Mucosa of stomach (tissue), 1 donor: ENCODE data around the gene CDC25B.

Experiments
- H3K27me3 ChIP-seq: one replicate; pipeline ENCODE4 v1.7.0; 2013; ENCODE audit warnings: mild to moderate bottlenecking, low read length; ENCODE audit not compliant: control insufficient read depth, insufficient read depth
- H3K36me3 ChIP-seq: one replicate; pipeline ENCODE4 v1.7.0; 2013; ENCODE audit warnings: low read length; ENCODE audit not compliant: control insufficient read depth, insufficient read depth
- H3K4me1 ChIP-seq: one replicate; pipeline ENCODE4 v1.7.0; 2013; ENCODE audit warnings: mild to moderate bottlenecking, low read length; ENCODE audit not compliant: control insufficient read depth, insufficient read depth
- H3K4me3 ChIP-seq: one replicate; pipeline ENCODE4 v1.7.0; 2013; ENCODE audit warnings: low read length
- H3K9ac ChIP-seq: one replicate; pipeline ENCODE4 v1.7.0; 2013; ENCODE audit warnings: mild to moderate bottlenecking, low read length, moderate library complexity
- H3K9me3 ChIP-seq: one replicate; pipeline ENCODE4 v1.7.0; 2013; ENCODE audit warnings: mild to moderate bottlenecking, low read length, moderate library complexity; ENCODE audit not compliant: control insufficient read depth
- donor health status: Pancreatic carcinoma.

CDC25B gene

DNA sequence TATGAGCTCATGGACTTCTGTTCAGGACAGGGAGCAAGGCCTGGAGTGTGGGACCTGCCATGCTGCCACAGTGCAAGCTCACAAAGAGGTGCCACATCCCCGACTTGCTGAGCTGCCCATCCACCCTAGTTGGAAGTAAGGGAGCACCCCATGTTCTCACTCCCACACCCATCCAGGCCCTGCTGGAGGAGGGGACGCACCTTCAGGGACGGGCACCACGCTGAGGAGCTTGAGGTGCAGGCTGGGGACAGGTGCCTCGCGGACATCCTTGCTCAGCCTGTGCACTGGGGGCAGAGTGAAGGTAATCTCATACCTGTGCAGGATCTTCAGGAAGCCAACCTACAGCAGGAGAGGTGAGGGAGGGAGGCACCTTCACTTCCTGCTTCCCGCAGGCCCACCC lies 40.8 kb upstream of the CDC25B start:
- Histone ChIP-seq H3K4me1 (peaks cover 19% of the 10 kb centered on the region), H3K36me3 (no peaks in the 10 kb centered on the region), H3K9me3 (no peaks in the 10 kb centered on the region), H3K27me3 (peaks cover 9% of the 10 kb centered on the region), H3K9ac (no peak overlapping the region), H3K4me3 (no peak overlapping the region)

DNA sequence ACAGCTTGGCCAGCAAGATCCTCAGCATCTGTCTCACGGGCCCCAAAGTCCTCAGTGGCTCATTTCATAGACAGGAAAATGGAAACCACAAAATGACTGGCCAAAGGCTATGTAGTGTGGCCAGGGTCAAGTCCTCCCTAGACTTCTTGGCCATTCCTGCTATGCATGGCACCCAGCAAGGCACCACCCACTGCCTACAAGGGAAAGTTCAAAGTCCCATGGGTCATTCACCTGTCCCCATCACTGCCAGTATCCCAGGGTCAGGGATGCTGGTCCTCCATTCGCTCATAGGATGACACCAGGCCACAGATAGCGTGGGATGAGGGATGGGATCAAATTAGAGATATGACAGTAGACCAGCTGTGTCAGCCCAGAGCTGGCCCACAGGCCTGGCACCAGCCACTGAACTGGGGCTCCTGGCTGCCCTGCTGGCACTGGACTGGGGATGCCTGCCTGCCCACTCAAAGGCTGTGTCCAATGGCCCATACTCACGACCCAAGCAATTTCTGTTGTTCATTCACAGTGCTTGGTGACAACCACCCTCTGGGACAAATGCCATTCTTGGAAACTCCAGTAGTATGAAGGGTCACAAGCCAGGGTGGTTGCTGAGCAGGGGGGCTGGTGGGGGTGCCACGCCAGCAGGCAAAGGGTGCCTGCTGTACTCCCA lies 40.2 kb upstream of the CDC25B start:
- Histone ChIP-seq H3K36me3 (no peaks in the 10 kb centered on the region), H3K4me3 (no peak overlapping the region), H3K4me1 (peaks cover 17% of the 10 kb centered on the region)

DNA sequence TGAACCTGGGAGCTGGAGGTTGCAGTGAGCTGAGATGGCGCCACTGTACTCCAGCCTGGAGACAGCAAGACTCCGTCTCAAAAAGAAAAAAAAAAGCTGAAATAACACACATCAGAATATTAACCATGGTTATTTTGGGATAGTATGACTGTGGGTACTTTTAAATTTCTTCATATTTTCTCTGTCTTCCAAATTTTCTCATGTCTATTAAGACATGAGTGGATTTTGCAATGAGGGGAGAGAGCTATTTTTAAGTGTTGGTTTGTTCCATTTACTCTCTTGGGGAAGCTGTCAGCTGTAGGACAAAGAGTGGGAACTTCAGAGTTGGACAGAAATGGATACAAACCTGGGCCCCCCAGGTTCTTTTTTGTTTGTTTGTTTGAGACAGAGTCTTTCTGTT lies 38.8 kb upstream of the CDC25B start:
- Histone ChIP-seq H3K9me3 (no peaks in the 10 kb centered on the region), H3K27me3 (no peaks in the 10 kb centered on the region), H3K4me3 (no peak overlapping the region), H3K36me3 (no peaks in the 10 kb centered on the region), H3K9ac (no peak overlapping the region), H3K4me1 (peaks cover 8% of the 10 kb centered on the region)

More for the DNA sequence above, 40.2 kb upstream of the CDC25B start:
- peaks cover 2% of the 10 kb centered on the region for H3K27me3 ChIP-seq
- H3K9ac ChIP-seq: no peak overlapping the region
- H3K9me3 ChIP-seq: no peaks in the 10 kb centered on the region

DNA sequence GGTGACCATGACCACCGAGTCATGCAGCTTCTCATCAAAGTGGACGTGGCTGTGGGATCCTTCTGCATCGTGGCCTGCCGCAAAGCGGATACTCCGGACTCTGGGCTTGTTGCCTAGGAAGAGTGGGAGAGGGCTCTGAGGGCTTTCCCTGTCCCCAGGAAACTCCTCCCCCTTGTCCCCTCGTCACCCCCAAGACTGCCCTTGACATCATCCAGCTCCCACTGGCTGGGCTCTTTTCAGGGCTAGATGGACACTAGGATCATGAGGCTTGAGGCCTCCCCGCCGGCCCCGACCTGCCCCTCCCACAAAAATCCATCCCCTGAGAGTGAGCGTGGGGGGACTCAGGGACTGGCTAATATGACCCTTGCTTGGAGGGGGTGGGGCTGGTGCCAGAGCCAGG lies 37.5 kb upstream of the CDC25B start:
- H3K27me3 ChIP-seq: no peaks in the 10 kb centered on the region
- H3K4me1 ChIP-seq: peaks cover under 1% of the 10 kb centered on the region
- no peak overlapping the region for H3K4me3 ChIP-seq
- H3K9me3 ChIP-seq: no peaks in the 10 kb centered on the region
- H3K9ac ChIP-seq: no peak overlapping the region
- H3K36me3 ChIP-seq: no peaks in the 10 kb centered on the region

DNA sequence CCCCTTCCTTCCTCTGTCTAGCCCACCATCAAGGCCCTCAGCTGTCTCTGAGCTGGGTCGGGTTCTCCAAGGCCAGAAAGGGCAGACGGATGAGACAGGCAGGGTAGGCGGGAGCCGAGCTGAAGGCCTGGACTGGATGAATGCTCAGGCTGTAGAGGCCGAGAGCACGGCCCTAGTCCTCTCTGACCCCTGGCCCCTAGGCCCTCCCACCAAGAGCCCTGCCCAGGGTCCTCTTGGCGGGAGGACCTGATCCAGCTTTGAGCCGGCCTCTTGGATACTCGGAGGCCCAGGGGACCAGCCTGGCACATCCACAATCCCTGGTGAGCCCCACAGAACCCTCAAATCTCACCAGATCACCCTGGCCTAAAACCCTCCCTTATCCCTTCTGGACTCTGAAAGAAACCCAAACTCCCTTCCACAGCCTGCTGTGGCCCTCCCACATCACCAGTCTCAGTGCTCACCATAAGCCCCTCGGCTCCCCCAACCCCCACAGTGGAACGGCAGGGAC lies 36.7 kb upstream of the CDC25B start:
- H3K4me3 ChIP-seq: no peak overlapping the region
- H3K36me3 ChIP-seq: no peaks in the 10 kb centered on the region
- H3K9ac ChIP-seq: no peak overlapping the region
- H3K4me1 ChIP-seq: peaks cover 6% of the 10 kb centered on the region
- no peaks in the 10 kb centered on the region for H3K9me3 ChIP-seq
- H3K27me3 ChIP-seq: no peaks in the 10 kb centered on the region

DNA sequence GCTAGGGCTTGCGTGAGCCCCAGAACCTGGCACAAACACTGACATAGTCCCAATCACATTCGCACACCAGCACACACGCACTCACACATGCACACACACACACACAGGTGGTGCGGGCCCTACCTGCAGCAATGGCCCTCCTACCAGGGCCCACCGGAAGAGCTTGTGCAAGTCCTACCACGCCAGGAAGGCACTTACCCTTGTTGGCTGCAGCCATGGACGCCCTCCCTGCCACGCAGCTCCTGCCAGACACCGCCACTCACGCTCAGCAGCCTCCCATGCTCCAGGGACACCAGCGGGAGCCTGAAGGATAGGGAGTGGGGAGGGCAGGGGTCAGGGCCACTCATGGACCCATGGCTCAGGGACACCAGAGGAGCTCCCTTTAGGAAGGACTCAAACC lies 36.2 kb upstream of the CDC25B start:
- Histone ChIP-seq H3K36me3 (no peaks in the 10 kb centered on the region), H3K9ac (no peak overlapping the region), H3K4me3 (no peak overlapping the region), H3K27me3 (no peaks in the 10 kb centered on the region), H3K4me1 (peaks cover 6% of the 10 kb centered on the region), H3K9me3 (no peaks in the 10 kb centered on the region)

DNA sequence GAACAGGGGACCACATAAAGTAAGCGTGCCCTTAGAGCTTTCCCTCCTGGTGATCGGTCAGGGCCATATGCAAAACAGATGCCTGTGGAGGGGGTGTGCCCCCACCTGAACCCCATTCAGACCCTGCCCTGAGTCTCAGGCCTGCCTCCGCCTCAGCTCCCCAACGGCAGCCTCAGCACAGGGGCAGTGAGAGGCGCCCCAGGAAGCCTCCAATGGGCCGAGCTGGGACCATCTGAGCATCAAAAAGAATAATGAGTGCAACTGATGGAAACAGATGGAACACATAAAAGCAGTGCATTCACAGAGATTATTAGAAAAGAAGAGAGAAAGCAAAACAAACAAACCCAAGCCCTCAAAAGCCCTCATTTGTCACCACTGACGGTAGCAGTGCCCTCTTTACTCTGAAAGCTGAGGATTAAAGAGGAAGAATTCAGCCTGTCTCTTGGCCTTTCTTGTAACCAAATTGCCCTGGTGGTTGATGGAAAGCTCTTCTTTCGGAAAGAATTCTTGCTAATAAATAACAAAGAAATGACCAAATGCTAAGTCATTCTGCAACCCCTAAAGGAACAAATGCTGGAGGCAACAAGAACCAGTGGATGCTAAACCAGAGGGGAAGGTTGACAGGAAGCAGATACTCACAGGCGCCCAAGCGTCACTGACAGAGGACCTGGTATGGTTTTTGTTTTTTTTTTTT lies 35.3 kb upstream of the CDC25B start:
- Histone ChIP-seq H3K36me3 (no peaks in the 10 kb centered on the region), H3K9ac (no peak overlapping the region), H3K4me1 (peaks cover 6% of the 10 kb centered on the region), H3K27me3 (no peaks in the 10 kb centered on the region), H3K4me3 (no peak overlapping the region), H3K9me3 (no peaks in the 10 kb centered on the region)

DNA sequence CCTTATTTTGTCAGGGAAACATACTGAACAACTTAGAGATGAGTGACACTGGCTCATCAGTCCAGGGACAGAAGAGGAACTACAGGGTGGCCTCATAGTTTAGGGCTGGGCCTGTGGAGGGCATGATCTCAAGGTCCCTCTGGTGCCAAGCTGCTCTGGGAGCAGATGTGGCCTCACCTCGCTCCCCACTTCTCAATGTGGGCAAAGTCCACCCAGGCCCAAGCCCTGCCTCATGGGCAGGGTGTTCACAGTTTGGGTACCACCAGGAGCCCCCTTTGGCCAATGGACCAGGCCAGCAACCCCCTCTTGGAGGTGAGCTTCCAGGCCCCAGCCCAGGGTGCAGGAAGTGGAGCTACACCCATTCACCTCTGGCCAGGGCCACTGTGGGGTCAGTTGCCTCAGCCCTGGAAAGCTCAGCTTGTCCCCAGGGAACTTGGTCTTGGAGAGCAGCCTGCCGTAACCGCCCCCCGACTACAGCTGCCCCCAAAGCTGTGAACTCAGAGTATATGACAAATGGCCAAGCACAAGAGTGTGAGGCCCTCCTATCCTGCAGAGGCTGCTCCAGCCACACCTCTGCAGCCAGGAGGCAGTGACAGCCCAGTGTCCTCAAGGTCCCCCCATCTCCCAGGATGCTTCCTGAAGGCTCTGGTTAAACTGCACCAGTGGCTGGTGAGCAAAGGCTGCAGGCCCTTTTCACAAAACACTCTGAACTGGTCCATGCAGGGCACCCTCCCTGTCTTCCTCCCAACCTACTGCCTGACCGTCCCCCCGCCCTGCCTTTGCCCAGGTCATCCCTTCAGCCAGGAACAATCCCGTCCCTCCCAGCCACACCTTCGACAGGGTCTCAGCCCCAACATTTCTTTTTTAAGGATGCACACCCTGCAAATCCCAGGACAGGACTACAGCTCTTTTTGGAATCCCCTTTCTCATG lies 32.2 kb upstream of the CDC25B start:
- H3K27me3 ChIP-seq: no peaks in the 10 kb centered on the region
- no peaks in the 10 kb centered on the region for H3K36me3 ChIP-seq
- H3K9me3 ChIP-seq: no peaks in the 10 kb centered on the region
- H3K9ac ChIP-seq: no peak overlapping the region
- H3K4me1 ChIP-seq: peaks cover 28% of the 10 kb centered on the region
- H3K4me3 ChIP-seq: no peak overlapping the region

DNA sequence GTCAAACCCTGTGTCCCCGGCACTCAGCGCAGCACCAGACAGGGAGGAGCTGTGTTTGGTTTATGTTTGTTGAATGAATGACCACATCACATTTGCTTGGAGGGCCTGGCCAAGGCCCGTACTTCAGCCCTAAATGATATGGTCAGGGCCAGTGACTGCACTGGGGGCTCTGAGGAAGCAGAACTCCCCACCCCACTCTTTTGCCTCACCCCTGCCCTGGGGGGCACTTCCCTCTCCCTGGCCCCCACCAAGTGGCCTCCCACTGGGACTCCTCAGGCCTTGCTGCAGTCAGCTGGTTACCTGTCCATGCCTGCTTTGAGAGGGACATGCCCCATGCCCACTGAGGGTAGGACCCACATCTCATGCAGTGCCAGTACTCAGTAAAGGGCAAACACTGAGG lies 31.5 kb upstream of the CDC25B start:
- H3K4me1 ChIP-seq: peaks cover 30% of the 10 kb centered on the region

DNA sequence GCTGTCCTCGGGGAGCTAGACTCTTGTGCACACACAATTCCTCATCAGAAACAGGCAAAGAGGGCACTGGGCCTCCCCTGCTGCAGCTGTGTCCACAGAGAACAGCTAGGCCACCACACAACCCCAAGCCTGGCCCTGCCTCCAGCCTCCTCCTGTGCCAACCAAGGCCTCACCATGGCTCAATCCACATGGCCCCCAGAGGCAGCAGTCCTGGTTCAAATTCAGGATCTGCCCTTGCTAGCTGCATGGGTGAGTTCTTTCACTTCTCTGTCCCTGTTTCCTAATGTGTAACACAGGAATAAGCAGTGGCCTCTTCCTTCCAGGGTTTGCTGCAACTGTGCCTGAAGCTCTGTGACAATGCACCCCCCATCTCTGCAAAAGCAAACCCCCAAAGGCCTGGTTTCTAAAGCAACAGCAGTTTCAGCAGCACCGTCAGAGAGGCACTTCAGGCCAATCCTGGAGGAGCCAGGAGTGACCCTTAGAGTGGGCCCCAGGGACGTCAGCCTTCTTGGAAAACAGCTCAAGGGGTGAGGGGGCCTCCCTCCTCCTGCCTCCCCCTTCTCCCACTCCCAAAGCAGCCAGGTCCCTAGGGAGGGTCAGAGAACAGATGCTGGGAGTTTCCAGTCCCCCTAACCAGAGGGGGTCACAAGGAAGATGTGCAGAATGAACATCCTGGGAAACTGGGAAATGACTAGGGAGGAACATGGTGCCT lies 30.8 kb upstream of the CDC25B start:
- Histone ChIP-seq H3K4me3 (no peak overlapping the region), H3K27me3 (no peaks in the 10 kb centered on the region), H3K4me1 (peaks cover 30% of the 10 kb centered on the region), H3K9ac (no peak overlapping the region), H3K36me3 (no peaks in the 10 kb centered on the region), H3K9me3 (no peaks in the 10 kb centered on the region)

More for the DNA sequence above, 31.5 kb upstream of the CDC25B start:
- H3K9me3 ChIP-seq: no peaks in the 10 kb centered on the region
- no peak overlapping the region for H3K4me3 ChIP-seq
- no peak overlapping the region for H3K9ac ChIP-seq
- H3K27me3 ChIP-seq: no peaks in the 10 kb centered on the region
- no peaks in the 10 kb centered on the region for H3K36me3 ChIP-seq

DNA sequence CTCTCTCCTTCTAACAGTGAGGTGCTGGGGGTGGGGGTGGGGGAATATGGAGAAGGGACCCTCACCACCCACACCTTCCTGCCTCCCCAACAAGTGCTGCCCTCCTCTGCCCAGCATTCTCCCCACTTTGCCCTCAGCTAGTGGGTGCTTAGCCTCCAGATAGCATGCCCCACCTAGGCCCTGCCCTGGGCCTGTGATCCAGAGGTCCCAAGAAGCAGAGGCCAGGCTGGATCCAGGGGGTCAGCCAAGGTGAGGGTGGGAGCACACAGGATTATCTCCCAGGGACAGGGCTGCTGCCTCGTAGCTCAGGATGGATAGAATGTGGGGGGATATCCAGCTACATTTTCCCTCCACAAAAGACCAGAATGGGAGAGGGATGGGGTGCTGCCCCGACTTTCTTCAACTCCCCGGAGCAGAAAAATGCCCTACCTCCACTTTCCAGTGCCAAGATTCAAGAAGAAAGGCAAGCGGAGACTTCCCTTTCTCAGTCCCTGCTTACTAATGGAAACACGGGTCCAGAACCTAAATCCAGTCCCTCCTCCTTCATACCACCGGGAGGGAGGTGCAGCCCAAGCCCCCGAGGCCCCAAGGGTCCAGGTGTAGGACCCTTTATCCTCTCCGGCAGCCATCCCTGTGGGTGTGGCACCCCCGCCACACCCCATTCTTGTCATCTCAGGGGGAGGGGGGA lies 29.5 kb upstream of the CDC25B start:
- Histone ChIP-seq H3K4me3 (peak overlapping the region; percentile 51), H3K36me3 (no peaks in the 10 kb centered on the region), H3K27me3 (no peaks in the 10 kb centered on the region), H3K9me3 (no peaks in the 10 kb centered on the region), H3K4me1 (peaks cover 30% of the 10 kb centered on the region), H3K9ac (peak overlapping the region; percentile 68)
